ENCODE measurements around the gene MED29. TPM values are rescaled to one million over a fixed set of nuclear protein-coding genes. Genes with fewer than 3 reads are reported as not detected.

The MED29 gene
- total and polyA plus RNA-seq, 2 of the 4 experiments (the other 2 are of a cell fraction): 17.6 to 28.8 TPM

DNA sequence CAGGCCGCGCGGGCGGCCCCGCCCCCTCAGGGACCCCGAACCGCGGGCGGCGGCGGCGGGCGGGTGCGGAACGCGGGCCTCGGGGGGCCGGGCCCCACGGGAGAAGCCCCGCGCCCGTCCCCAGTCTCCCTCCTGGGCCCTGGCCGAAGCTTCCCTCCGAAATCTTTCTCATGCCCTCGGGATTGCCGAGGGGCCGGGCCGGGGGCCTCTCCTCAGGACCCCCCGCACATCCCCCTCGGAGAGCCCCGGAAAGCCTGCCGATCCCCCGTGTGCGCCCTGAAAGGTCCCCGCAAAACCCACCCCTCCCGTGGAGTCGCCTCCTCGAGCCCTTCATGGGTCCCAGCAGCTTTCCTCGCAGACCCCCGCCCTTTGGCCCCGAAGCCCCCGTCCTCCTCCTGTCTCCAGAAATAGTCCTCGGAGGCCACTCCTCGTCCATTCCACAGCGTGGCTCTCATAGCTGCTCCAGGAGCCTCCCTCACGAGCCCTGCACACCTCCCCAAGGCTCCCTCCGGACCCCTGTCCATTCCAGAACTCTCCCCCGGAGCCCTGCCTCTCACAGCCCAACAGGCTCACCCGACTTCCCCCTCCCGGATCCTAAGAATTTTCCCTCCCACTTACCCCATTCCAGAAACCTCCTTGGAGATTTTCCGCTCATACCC, 48.4 kb upstream of the MED29 start:
- peak overlapping the region; percentile 8 for H2AK5ac ChIP-seq (ENCODE audit: low read depth, low read length)
- 0 out of 2 replicates have a peak, but pooled peaks cover 1% of the 10 kb centered on the region for H3K36me3 ChIP-seq (ENCODE audit: control insufficient read depth, insufficient read depth, low read length)
- peak overlapping the region; percentile 6; the same call in 1 of the 2 replicates for H3K23ac ChIP-seq (ENCODE audit: low read depth, low read length)
- H3K9ac ChIP-seq (ENCODE audit: low read depth, low read length): peak overlapping the region; percentile 80
- ChIA-PET POLR2A (ENCODE audit: unreplicated experiment) (interaction anchor here (1.3 kb wide), 1 partner anchor 93 kb away, joined by 4 read pairs; the partner anchor contains the start of gene RPS16), CTCF (no interaction called here)
- H3K14ac ChIP-seq (replicated peaks; ENCODE audit: low read depth, low read length): no peak overlapping the region; the same call in none of the 2 replicates
- H2AFZ ChIP-seq (replicated peaks; ENCODE audit: low read length, poor library complexity): peak overlapping the region; percentile 86
- H3K18ac ChIP-seq (ENCODE audit: low read depth, low read length): no peak overlapping the region; the same call in 1 of the 2 replicates
- H4K5ac ChIP-seq (ENCODE audit: low read depth, low read length): no peak overlapping the region
- H3K27me3 ChIP-seq (ENCODE audit: control insufficient read depth, insufficient read depth, low read length): no peaks in the 10 kb centered on the region
- dilution Hi-C loops (cut with HindIII; ENCODE audit: low sequenced_read_pairs, unreplicated experiment): no loop called here
- H4K8ac ChIP-seq (ENCODE audit: low read depth in 2 of 2, low read length in 2 of 2): no peak overlapping the region; a peak in 1 of 4 replicates
- no peaks in the 10 kb centered on the region for H3K9me3 ChIP-seq (ENCODE audit: control insufficient read depth, insufficient read depth, low read length)
- in situ Hi-C loops (cut with MboI; ENCODE audit: low sequenced_read_pairs): no loop called here
- H3K9me1 ChIP-seq (ENCODE audit: insufficient read depth, low read length): peaks cover 21% of the 10 kb centered on the region
- intact Hi-C loops (cut with micrococcal nuclease): loop anchor here (1.0 to 5.0 kb wide), 4 partner anchors 20 to 220 kb away; partner anchors contain the start of genes MED29, PAF1 and PLEKHG2
- H2BK20ac ChIP-seq (ENCODE audit: low read depth, low read length): no peak overlapping the region
- H4K20me1 ChIP-seq (ENCODE audit: insufficient read depth, low read length): peaks cover 34% of the 10 kb centered on the region
- no TSS peak for BruUV-seq (replicated peaks)
- H3K56ac ChIP-seq (ENCODE audit: extremely low read depth, insufficient read depth, low read length): no peak overlapping the region
- TF ChIP-seq CEBPB (IDR thresholded peaks at IDR 0.05; ENCODE audit: low read depth, low read length) (no peak), MAFK (IDR thresholded peaks at IDR 0.05; ENCODE audit: low read depth, low read length) (no peak), MAZ (IDR thresholded peaks at IDR 0.05; ENCODE audit: borderline replicate concordance, low read depth, low read length) (no peak), BHLHE40 (IDR thresholded peaks at IDR 0.05; ENCODE audit: low read depth, low read length) (peak; percentile 18; the same call in 1 of the 2 replicates), RAD21 (IDR thresholded peaks at IDR 0.05; ENCODE audit: low read length) (no peak), POLR2A (IDR thresholded peaks at IDR 0.05; ENCODE audit: low read depth, low read length) (peak; percentile 52; the same call in 1 of the 2 replicates), MXI1 (IDR thresholded peaks at IDR 0.05; ENCODE audit: borderline replicate concordance, low read depth, low read length) (0 out of 2 replicates have a peak, but pooled peaks have one; percentile 34), NFE2L2 (IDR thresholded peaks at IDR 0.05; ENCODE audit: low read depth, low read length) (no peak), CHD1 (IDR thresholded peaks at IDR 0.05; ENCODE audit: low read depth, low read length) (no peak; the same call in 1 of the 2 replicates)
- TF ChIP-seq, protein P1, sequence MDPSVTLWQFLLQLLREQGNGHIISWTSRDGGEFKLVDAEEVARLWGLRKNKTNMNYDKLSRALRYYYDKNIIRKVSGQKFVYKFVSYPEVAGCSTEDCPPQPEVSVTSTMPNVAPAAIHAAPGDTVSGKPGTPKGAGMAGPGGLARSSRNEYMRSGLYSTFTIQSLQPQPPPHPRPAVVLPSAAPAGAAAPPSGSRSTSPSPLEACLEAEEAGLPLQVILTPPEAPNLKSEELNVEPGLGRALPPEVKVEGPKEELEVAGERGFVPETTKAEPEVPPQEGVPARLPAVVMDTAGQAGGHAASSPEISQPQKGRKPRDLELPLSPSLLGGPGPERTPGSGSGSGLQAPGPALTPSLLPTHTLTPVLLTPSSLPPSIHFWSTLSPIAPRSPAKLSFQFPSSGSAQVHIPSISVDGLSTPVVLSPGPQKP (IDR thresholded peaks at IDR 0.05; ENCODE audit: borderline replicate concordance, low read depth, low read length): no peak
- peak overlapping the region; percentile 70 for H3K4ac ChIP-seq (ENCODE audit: low read depth, low read length)
- H3K79me1 ChIP-seq (ENCODE audit: low read depth in 1 of 2, low read length in 2 of 2): peaks cover 18 to 65% of the 10 kb centered on the region in 2 experiments
- WGBS, 2 experiments (ENCODE audit: extremely low coverage in 2 of 2, insufficient read length in 1 of 2): 0% methylated on average over 24 of the region's 51 CpGs; no CpG with 5 or more reads in 1 of the 2 experiments
- no peak overlapping the region for H2BK120ac ChIP-seq (ENCODE audit: low read depth, low read length)
- peak; percentile 0; the same call in 1 of the 2 replicates for ATAC-seq (ENCODE audit: low read depth)
- H3K27ac ChIP-seq (ENCODE audit: insufficient read depth, low read length): peak overlapping the region; percentile 50
- peaks cover 18% of the 10 kb centered on the region for H3K4me1 ChIP-seq (ENCODE audit: control insufficient read depth, insufficient read depth, low read length)
- no peak overlapping the region for H2BK5ac ChIP-seq (ENCODE audit: low read depth, low read length, poor library complexity, severe bottlenecking)
- H3K4me3 ChIP-seq (ENCODE audit: insufficient read depth, low read depth, low read length): peak overlapping the region; percentile 84
- no peak for DNase-seq
- peak overlapping the region; percentile 84 for H3K4me2 ChIP-seq (ENCODE audit: low read depth, low read length)
- no peak overlapping the region for H2BK15ac ChIP-seq (ENCODE audit: low read depth, low read length)
- no peak overlapping the region for H4K91ac ChIP-seq (ENCODE audit: insufficient read depth, low read depth, low read length)
- peak overlapping the region; percentile 89 for H2AK9ac ChIP-seq (replicated peaks; ENCODE audit: low read depth, low read length, poor library complexity)
